ENCODE data around the gene GPC5. TPM values are rescaled to one million over a fixed set of nuclear protein-coding genes. Genes with fewer than 3 reads are reported as not detected.
"Not testable (repeated sequence)": the region's sequence is repeated elsewhere in the genome, so short reads cannot be mapped to it uniquely, and the experiment has no call there.

Gene GPC5
- total RNA-seq, 2 donors from 2014 or later = not detected

GRCh38 chr13:92682832-92683517, 1284.6 kb downstream of the GPC5 start:
- no peaks in the 10 kb centered on the region for H3K4me1 ChIP-seq
- ATAC-seq = no peak
- H3K36me3 ChIP-seq (replicated peaks in 1 of 2; ENCODE audit: insufficient read depth in 1 of 2, low read depth in 2 of 2) = no peaks in the 10 kb centered on the region
- TF ChIP-seq POLR2A (IDR thresholded peaks at IDR 0.05) = no peak
- no peak for TF ChIP-seq CTCF (IDR thresholded peaks at IDR 0.05)
- intact Hi-C loops (cut with DNase I) = no loop called here
- no peak overlapping the region for H3K27ac ChIP-seq
- no peaks in the 10 kb centered on the region for H3K9me3 ChIP-seq
- no peak overlapping the region for H3K4me3 ChIP-seq
- no peak for DNase-seq
- H3K27me3 ChIP-seq = no peaks in the 10 kb centered on the region
- WGBS, 2 donors = 53 to 58% methylated on average over 5 of the region's 5 CpGs

GRCh38 chr13:92694047-92694446, 1295.6 kb downstream of the GPC5 start:
- intact Hi-C loops (cut with DNase I) = no loop called here
- H3K4me3 ChIP-seq = no peak overlapping the region
- H3K9me3 ChIP-seq = no peaks in the 10 kb centered on the region
- no peaks in the 10 kb centered on the region for H3K36me3 ChIP-seq (replicated peaks in 1 of 2; ENCODE audit: insufficient read depth in 1 of 2, low read depth in 2 of 2)
- H3K27me3 ChIP-seq = no peaks in the 10 kb centered on the region
- no peaks in the 10 kb centered on the region for H3K4me1 ChIP-seq
- TF ChIP-seq CTCF (IDR thresholded peaks at IDR 0.05) = no peak
- no peak for TF ChIP-seq POLR2A (IDR thresholded peaks at IDR 0.05)
- ATAC-seq (no peak), DNase-seq (no peak)
- H3K27ac ChIP-seq = no peak overlapping the region

GRCh38 chr13:92695827-92696226, 1297.4 kb downstream of the GPC5 start:
- 67 to 72% methylated on average over 4 of the region's 4 CpGs for WGBS, 2 donors
- H3K9me3 ChIP-seq; DNase-seq; H3K27me3 ChIP-seq; H3K4me1 ChIP-seq; H3K4me3 ChIP-seq; H3K36me3 ChIP-seq (replicated peaks in 1 of 2; ENCODE audit: insufficient read depth in 1 of 2, low read depth in 2 of 2); ATAC-seq; intact Hi-C loops (cut with DNase I); H3K27ac ChIP-seq: not testable (repeated sequence)

GRCh38 chr13:92716749-92717148, 1318.3 kb downstream of the GPC5 start:
- no peak overlapping the region for H3K27ac ChIP-seq
- intact Hi-C loops (cut with DNase I) = no loop called here
- no peaks in the 10 kb centered on the region for H3K9me3 ChIP-seq
- no peak for DNase-seq
- H3K27me3 ChIP-seq = no peaks in the 10 kb centered on the region
- TF ChIP-seq POLR2A (IDR thresholded peaks at IDR 0.05) (no peak), CTCF (IDR thresholded peaks at IDR 0.05) (peak in 2 of 7 experiments; percentile 15 to 17)
- peaks cover 5% of the 10 kb centered on the region for H3K4me1 ChIP-seq
- 63 to 69% methylated on average over 6 of the region's 6 CpGs for whole genome bisulfite sequencing, 2 donors
- no peaks in the 10 kb centered on the region for H3K36me3 ChIP-seq (replicated peaks in 1 of 2; ENCODE audit: insufficient read depth in 1 of 2, low read depth in 2 of 2)
- H3K4me3 ChIP-seq = no peak overlapping the region
- ATAC-seq = no peak

- 78 to 80% methylated on average over 2 of the region's 2 CpGs for WGBS, 2 donors
These were observed 1319.4 kb downstream of the GPC5 start for GRCh38 chr13:92717857-92718256.

More at GRCh38 chr13:92717857-92718256, 1319.4 kb downstream of the GPC5 start:
- H3K4me3 ChIP-seq = no peak overlapping the region
- no peak for TF ChIP-seq CTCF (IDR thresholded peaks at IDR 0.05)
- no peak for TF ChIP-seq POLR2A (IDR thresholded peaks at IDR 0.05)
- no peak for DNase-seq
- H3K36me3 ChIP-seq (replicated peaks in 1 of 2; ENCODE audit: insufficient read depth in 1 of 2, low read depth in 2 of 2) = no peaks in the 10 kb centered on the region
- H3K27me3 ChIP-seq = no peaks in the 10 kb centered on the region
- no peaks in the 10 kb centered on the region for H3K9me3 ChIP-seq
- H3K4me1 ChIP-seq = peaks cover 5% of the 10 kb centered on the region
- intact Hi-C loops (cut with DNase I) = no loop called here
- H3K27ac ChIP-seq = no peak overlapping the region
- ATAC-seq = no peak
